ENCODE measurements around the gene PMM2. TPM values are rescaled to one million over a fixed set of nuclear protein-coding genes. Genes with fewer than 3 reads are reported as not detected.

The PMM2 gene
- total RNA-seq, 1 donor, result 42.7 TPM

DNA sequence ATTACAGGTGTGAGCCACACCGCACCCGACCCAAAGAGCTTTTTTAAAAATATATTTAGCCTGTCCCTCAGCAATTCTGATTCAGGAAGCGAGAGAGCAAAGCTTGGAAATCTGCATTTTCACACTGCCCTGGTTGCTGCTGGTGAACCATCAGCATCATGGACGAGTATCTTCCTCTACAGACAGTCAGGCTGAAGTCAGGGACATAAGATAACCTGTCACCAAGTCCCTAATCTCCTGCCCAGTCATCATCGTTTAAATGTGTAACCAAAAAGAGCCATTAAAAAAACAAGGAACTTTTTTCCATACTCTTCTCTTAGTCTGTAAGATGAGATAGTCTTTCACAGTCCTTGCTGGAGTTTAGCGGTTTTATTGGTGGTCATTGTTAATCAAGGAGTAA, 6.7 kb downstream of the PMM2 start:
- H4K20me1 ChIP-seq (ENCODE audit: insufficient read depth, low read length), result peaks cover 50% of the 10 kb centered on the region
- DNase-seq (ENCODE audit: insufficient read length, low spot score, missing footprints), result no peak
- peaks cover 84% of the 10 kb centered on the region for H3K36me3 ChIP-seq (ENCODE audit: insufficient read depth, low read length)
- H3K4me2 ChIP-seq (ENCODE audit: insufficient read depth, low read length), result no peak overlapping the region
- no peaks in the 10 kb centered on the region for H3K27me3 ChIP-seq (ENCODE audit: insufficient read depth, low read length)
- H3K79me2 ChIP-seq (ENCODE audit: insufficient read depth, low read length), result peaks cover 88% of the 10 kb centered on the region
- H3K27ac ChIP-seq (ENCODE audit: low read depth, low read length), result no peak overlapping the region
- H3K9me3 ChIP-seq (ENCODE audit: low read depth, low read length), result no peaks in the 10 kb centered on the region
- no peak for TF ChIP-seq CTCF (IDR thresholded peaks at IDR 0.05; ENCODE audit: extremely low read depth, low read depth, low read length)
- no peak overlapping the region for H3K4me3 ChIP-seq (ENCODE audit: insufficient read depth, low read length)
- H2AFZ ChIP-seq (ENCODE audit: low read length), result no peak overlapping the region
- H3K4me1 ChIP-seq (ENCODE audit: insufficient read depth, low read length), result peaks cover 10% of the 10 kb centered on the region

GRCh38 chr16:8806272-8806983, 8.8 kb downstream of the PMM2 start:
- Histone ChIP-seq H3K27me3 (ENCODE audit: insufficient read depth, low read length) (no peaks in the 10 kb centered on the region), H3K79me2 (ENCODE audit: insufficient read depth, low read length) (peaks cover 75% of the 10 kb centered on the region), H3K4me1 (ENCODE audit: insufficient read depth, low read length) (no peaks in the 10 kb centered on the region), H4K20me1 (ENCODE audit: insufficient read depth, low read length) (peaks cover 36% of the 10 kb centered on the region), H3K4me2 (ENCODE audit: insufficient read depth, low read length) (no peak overlapping the region), H3K27ac (ENCODE audit: low read depth, low read length) (no peak overlapping the region), H3K4me3 (ENCODE audit: insufficient read depth, low read length) (no peak overlapping the region), H3K9me3 (ENCODE audit: low read depth, low read length) (no peaks in the 10 kb centered on the region), H3K36me3 (ENCODE audit: insufficient read depth, low read length) (peaks cover 97% of the 10 kb centered on the region), H2AFZ (ENCODE audit: low read length) (no peak overlapping the region)
- TF ChIP-seq CTCF (IDR thresholded peaks at IDR 0.05; ENCODE audit: extremely low read depth, low read depth, low read length), result no peak
- no peak for DNase-seq (ENCODE audit: insufficient read length, low spot score, missing footprints)

GRCh38 chr16:8807189-8807588, 9.6 kb downstream of the PMM2 start:
- H3K79me2 ChIP-seq (ENCODE audit: insufficient read depth, low read length), result peaks cover 68% of the 10 kb centered on the region
- no peaks in the 10 kb centered on the region for H3K4me1 ChIP-seq (ENCODE audit: insufficient read depth, low read length)
- no peak overlapping the region for H3K27ac ChIP-seq (ENCODE audit: low read depth, low read length)
- no peak overlapping the region for H3K4me2 ChIP-seq (ENCODE audit: insufficient read depth, low read length)
- no peak for DNase-seq (ENCODE audit: insufficient read length, low spot score, missing footprints)
- H3K36me3 ChIP-seq (ENCODE audit: insufficient read depth, low read length), result peaks cover 97% of the 10 kb centered on the region
- no peaks in the 10 kb centered on the region for H3K27me3 ChIP-seq (ENCODE audit: insufficient read depth, low read length)
- H2AFZ ChIP-seq (ENCODE audit: low read length), result no peak overlapping the region
- H4K20me1 ChIP-seq (ENCODE audit: insufficient read depth, low read length), result peaks cover 35% of the 10 kb centered on the region
- H3K9me3 ChIP-seq (ENCODE audit: low read depth, low read length), result no peaks in the 10 kb centered on the region
- H3K4me3 ChIP-seq (ENCODE audit: insufficient read depth, low read length), result no peak overlapping the region
- TF ChIP-seq CTCF (IDR thresholded peaks at IDR 0.05; ENCODE audit: extremely low read depth, low read depth, low read length), result no peak

DNA sequence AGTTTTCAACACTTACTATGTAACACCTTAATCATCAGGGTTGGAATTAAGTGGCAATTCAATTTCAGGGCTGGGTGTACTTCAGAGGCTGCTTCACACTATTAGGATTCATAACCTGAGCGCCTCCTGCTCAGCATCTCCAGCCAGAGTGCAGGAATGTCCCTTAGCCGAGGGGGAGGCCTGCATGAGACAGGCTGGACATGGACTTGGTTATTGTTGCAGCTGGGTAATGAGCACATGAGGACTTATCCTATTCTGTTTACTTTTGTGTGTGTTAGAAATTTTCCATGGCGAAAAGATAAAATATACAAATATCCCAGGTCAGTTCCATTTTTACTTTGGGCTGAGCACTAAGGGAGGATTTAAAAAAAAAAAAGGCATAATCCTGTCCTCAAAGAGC, 10.4 kb downstream of the PMM2 start:
- H3K27me3 ChIP-seq (ENCODE audit: insufficient read depth, low read length), result no peaks in the 10 kb centered on the region
- no peaks in the 10 kb centered on the region for H3K4me1 ChIP-seq (ENCODE audit: insufficient read depth, low read length)
- H2AFZ ChIP-seq (ENCODE audit: low read length), result no peak overlapping the region
- no peak overlapping the region for H3K4me3 ChIP-seq (ENCODE audit: insufficient read depth, low read length)
- peaks cover 37% of the 10 kb centered on the region for H4K20me1 ChIP-seq (ENCODE audit: insufficient read depth, low read length)
- no peak for DNase-seq (ENCODE audit: insufficient read length, low spot score, missing footprints)
- peaks cover 97% of the 10 kb centered on the region for H3K36me3 ChIP-seq (ENCODE audit: insufficient read depth, low read length)
- H3K27ac ChIP-seq (ENCODE audit: low read depth, low read length), result no peak overlapping the region
- no peak for TF ChIP-seq CTCF (IDR thresholded peaks at IDR 0.05; ENCODE audit: extremely low read depth, low read depth, low read length)
- H3K9me3 ChIP-seq (ENCODE audit: low read depth, low read length), result no peaks in the 10 kb centered on the region
- peaks cover 62% of the 10 kb centered on the region for H3K79me2 ChIP-seq (ENCODE audit: insufficient read depth, low read length)
- H3K4me2 ChIP-seq (ENCODE audit: insufficient read depth, low read length), result no peak overlapping the region
